K562 (cell line): ENCODE results near the gene DSTYK. TPM values are rescaled to one million over a fixed set of nuclear protein-coding genes. Genes with fewer than 3 reads are reported as not detected.
A peak's percentile ranks its signal among the peaks of the same experiment; 100 is the strongest.

ENCODE experiments used
- CCNT2 ChIP-seq: IDR thresholded peaks from 2 replicates; pipeline ENCODE4 v1.6.1; 2011; ENCODE audit warnings: borderline replicate concordance, low read depth, mild to moderate bottlenecking, moderate library complexity, mixed read lengths, low read length; ENCODE audit not compliant: insufficient read length; ENCODE audit errors: extremely low read depth
- CREB1 ChIP-seq, 2 experiments: sonication (generic) in 1 of 2; formaldehyde crosslinking in 1 of 2; IDR thresholded peaks; 2 replicates each; pipeline versions ENCODE4 v1.6.1 to v1.8.0; 2012 to 2022; ENCODE audit warnings: inconsistent platforms in 1 of 2, mild to moderate bottlenecking in 1 of 2, missing genetic modification reagents in 1 of 2, moderate library complexity in 1 of 2
- JUND ChIP-seq, 2 experiments: IDR thresholded peaks; 2 replicates in 1 of 2; 3 replicates in 1 of 2; pipeline ENCODE4 v1.6.1; 2011; ENCODE audit warnings: borderline replicate concordance in 2 of 2, low read depth in 2 of 2, low read length in 2 of 2, improper control_type of control experiment in 1 of 2, missing biosample characterization in 1 of 2, missing genetic modification characterization in 1 of 2, missing genetic modification reagents in 1 of 2
- MAX ChIP-seq: sonication (generic); formaldehyde crosslinking; IDR thresholded peaks from 2 replicates; pipeline ENCODE4 v1.9.0; 2022; ENCODE audit warnings: mild to moderate bottlenecking, missing genetic modification reagents
- PYGO2 ChIP-seq: fragments of 450-650 bp; IDR thresholded peaks from 2 replicates; pipeline ENCODE4 v1.6.1; 2016; ENCODE audit warnings: mild to moderate bottlenecking, missing genetic modification characterization, moderate library complexity, missing compliant biosample characterization
- SP2 ChIP-seq: IDR thresholded peaks from 2 replicates; pipeline ENCODE4 v1.6.1; 2011; ENCODE audit warnings: mild to moderate bottlenecking, low read depth, low read length, moderate library complexity; ENCODE audit not compliant: poor library complexity, severe bottlenecking; ENCODE audit errors: extremely low read depth
- VEZF1 ChIP-seq: fragments of 200-800 bp; sonication (Bioruptor generic); IDR thresholded peaks from 2 replicates; pipeline ENCODE4 v1.6.1; 2017; ENCODE audit warnings: missing genetic modification characterization, missing compliant biosample characterization
- ZBTB11 ChIP-seq, 3 experiments: fragments of 200-800 bp in 1 of 3; fragments of 250-450 bp in 1 of 3; fragments of 450-650 bp in 1 of 3; sonication (Bioruptor Pico) in 1 of 3; sonication (Bioruptor generic) in 1 of 3; formaldehyde crosslinking in 1 of 3; IDR thresholded peaks; 2 replicates each; pipeline versions ENCODE4 v1.6.1 to v1.8.0; 2016 to 2022; ENCODE audit warnings: mild to moderate bottlenecking in 2 of 3, missing genetic modification characterization in 2 of 3, missing compliant biosample characterization in 1 of 3, moderate library complexity in 1 of 3
- ZBTB8A ChIP-seq: fragments of 450-650 bp; IDR thresholded peaks from 2 replicates; pipeline ENCODE4 v1.6.1; 2018; ENCODE audit warnings: mild to moderate bottlenecking, moderate library complexity; ENCODE audit not compliant: partially characterized antibody
- ZC3H4 ChIP-seq: sonication (generic); formaldehyde crosslinking; IDR thresholded peaks from 2 replicates; pipeline ENCODE4 v1.9.0; 2021; ENCODE audit warnings: missing genetic modification reagents, borderline replicate concordance
- ZNF263 ChIP-seq: sonication (generic); formaldehyde crosslinking; IDR thresholded peaks from 2 replicates; pipeline ENCODE4 v1.8.0; 2022; ENCODE audit warnings: mild to moderate bottlenecking, missing genetic modification reagents, borderline replicate concordance
- ZNF507 ChIP-seq: conservative IDR thresholded peaks from 2 replicates; pipeline ENCODE4 v1.6.1; 2017; ENCODE audit warnings: missing genetic modification characterization, missing compliant biosample characterization
- ZNF655 ChIP-seq: fragments of 250-450 bp; sonication (Bioruptor Pico); IDR thresholded peaks from 2 replicates; pipeline ENCODE4 v1.5.0; 2021
- polyA plus RNA-seq, 8 experiments: library from polyadenylated mRNA; depleted of rRNA in 4 of 8; stranded (reverse) in 5 of 8; unstranded in 3 of 8; fragments of >200 nt; fragmentation: Nextera tagmentation in 2 of 8; fragmentation: Illumina TruSeq in 1 of 8; extraction: Ambion mirVana in 2 of 8; extraction: Trizol in 1 of 8; gene quantifications; 2 replicates each; pipeline versions ENCODE4 v1.2.1 to v1.2.3, GENCODE V29; 2011 to 2014; ENCODE audit warnings: inconsistent platforms in 1 of 8, missing spikeins in 1 of 8
- total RNA-seq, 7 experiments: library from RNA; depleted of rRNA in 6 of 7; stranded (reverse); fragments of >200 nt in 6 of 7; fragmentation: Illumina TruSeq in 2 of 7; extraction: Trizol in 2 of 7; gene quantifications; 2 replicates each; pipeline versions ENCODE4 v1.2.1 to v1.2.3, GENCODE V29; 2011 to 2021; ENCODE audit warnings: low replicate concordance in 1 of 7

DSTYK gene
- total and polyA plus RNA-seq, 9 of the 15 experiments (the other 6 are each of a cell fraction or from before 2014, with no cell fraction given) = 4.2 to 7.1 (median 6.2) TPM

- TF ChIP-seq ZBTB11 (CRISPR knock-in tag; IDR thresholded peaks at IDR 0.05) (0 out of 6 replicates have a peak, but pooled peaks of 1 of the 3 experiments have one; percentile 15), VEZF1 (CRISPR knock-in tag) (peak; percentile 97), ZNF507 (tag) (no peak), SP2 (peak; percentile 75), ZNF655 (CRISPR knock-in tag) (no peak), CREB1 (IDR thresholded peaks at IDR 0.05) (peak; percentile 39; the same call in 1 of the 2 replicates), CREB1 (CRISPR knock-in tag; IDR thresholded peaks at IDR 0.05) (no peak; the same call in 1 of the 2 replicates), ZNF263 (0 out of 2 replicates have a peak, but pooled peaks have one; percentile 17), ZBTB8A (no peak), JUND (IDR thresholded peaks at IDR 0.05; ENCODE audit: borderline replicate concordance, low read depth, low read length) (peak; percentile 34; the same call in 1 of the 2 replicates), JUND (tag; IDR thresholded peaks at IDR 0.05; ENCODE audit: borderline replicate concordance, low read depth, low read length) (no peak), PYGO2 (tag) (no peak), MAX (CRISPR knock-in tag) (peak; percentile 22; the same call in 1 of the 2 replicates), ZC3H4 (CRISPR knock-in tag) (no peak), CCNT2 (peak; percentile 75)
Measured at GRCh38 chr1:205227584-205228013, 16.1 kb upstream of the DSTYK start, which contains the start of gene TMCC2 (continued).
